ENCODE data around the gene MYO7B. TPM values are rescaled to one million over a fixed set of nuclear protein-coding genes. Genes with fewer than 3 reads are reported as not detected.
A peak's percentile ranks its signal among the peaks of the same experiment; 100 is the strongest.

The MYO7B gene
- total and polyA plus RNA-seq, 5 donors from 2014 or later, result 0.12 TPM; not detected in 4

- H3K4me1 Mint-ChIP-seq, result peaks cover 0 to 69% (median 6%) of the 10 kb centered on the region in 4 donors
- ATAC-seq (ENCODE audit: low read depth in 2 of 2), result no peak
- H3K9me3 Mint-ChIP-seq, result no peaks in the 10 kb centered on the region
- peak overlapping the region; percentile 14 for H3K27ac ChIP-seq (ENCODE audit: insufficient read depth, low read length, poor library complexity, severe bottlenecking)
- no peaks in the 10 kb centered on the region for H3K27me3 Mint-ChIP-seq
- H3K4me3 ChIP-seq (ENCODE audit: low read depth, low read length), result no peak overlapping the region
- H3K4me3 Mint-ChIP-seq, result no peak overlapping the region
- H3K36me3 ChIP-seq (ENCODE audit: control insufficient read depth, insufficient read depth, low read length), result no peaks in the 10 kb centered on the region
- DNase-seq, result no peak
- peaks cover 52% of the 10 kb centered on the region for H3K4me1 ChIP-seq (ENCODE audit: control insufficient read depth, insufficient read depth, low read length, poor library complexity, severe bottlenecking)
- H3K27me3 ChIP-seq (ENCODE audit: control insufficient read depth, insufficient read depth, low read length), result no peaks in the 10 kb centered on the region
- H3K36me3 Mint-ChIP-seq, result no peaks in the 10 kb centered on the region
- H3K27ac Mint-ChIP-seq, result peak overlapping the region in 2 of 3 donors; percentile 69 to 73
- H3K9me3 ChIP-seq (ENCODE audit: control insufficient read depth in 2 of 2, low read length in 2 of 2), result no peaks in the 10 kb centered on the region
These were observed 99.3 kb downstream of the MYO7B start for GRCh38 chr2:127634626-127635379.

GRCh38 chr2:127635380-127636237, 100.1 kb downstream of the MYO7B start:
- no peaks in the 10 kb centered on the region for H3K27me3 ChIP-seq (ENCODE audit: control insufficient read depth, insufficient read depth, low read length)

GRCh38 chr2:127636248-127637235, 101.1 kb downstream of the MYO7B start:
- Histone ChIP-seq H3K36me3 (ENCODE audit: control insufficient read depth, insufficient read depth, low read length) (no peaks in the 10 kb centered on the region), H3K27me3 (ENCODE audit: control insufficient read depth, insufficient read depth, low read length) (no peaks in the 10 kb centered on the region), H3K4me3 (ENCODE audit: low read depth, low read length) (no peak overlapping the region), H3K27ac (ENCODE audit: insufficient read depth, low read length, poor library complexity, severe bottlenecking) (peak overlapping the region; percentile 61), H3K4me1 (ENCODE audit: control insufficient read depth, insufficient read depth, low read length, poor library complexity, severe bottlenecking) (peaks cover 70% of the 10 kb centered on the region), H3K9me3 (ENCODE audit: control insufficient read depth in 2 of 2, low read length in 2 of 2) (no peaks in the 10 kb centered on the region)
- no peak for ATAC-seq (ENCODE audit: low read depth in 2 of 2)
- Mint-ChIP-seq H3K36me3 (no peaks in the 10 kb centered on the region), H3K4me1 (peaks cover 0 to 83% (median 6%) of the 10 kb centered on the region in 4 donors), H3K27ac (peak overlapping the region in 2 of 3 donors; percentile 26 to 86), H3K4me3 (peak overlapping the region in 1 of 4 donors; percentile 28), H3K9me3 (no peaks in the 10 kb centered on the region), H3K27me3 (no peaks in the 10 kb centered on the region)
- no peak for DNase-seq

More at GRCh38 chr2:127635380-127636237, 100.1 kb downstream of the MYO7B start:
- Mint-ChIP-seq H3K4me3 (no peak overlapping the region), H3K9me3 (no peaks in the 10 kb centered on the region), H3K4me1 (peaks cover 0 to 74% (median 6%) of the 10 kb centered on the region in 4 donors), H3K36me3 (no peaks in the 10 kb centered on the region), H3K27me3 (no peaks in the 10 kb centered on the region), H3K27ac (peak overlapping the region in 2 of 3 donors; percentile 69 to 73)
- DNase-seq, result no peak
- ATAC-seq (ENCODE audit: low read depth in 2 of 2), result no peak
- H3K9me3 ChIP-seq (ENCODE audit: control insufficient read depth in 2 of 2, low read length in 2 of 2), result no peaks in the 10 kb centered on the region
- peak overlapping the region; percentile 14 for H3K27ac ChIP-seq (ENCODE audit: insufficient read depth, low read length, poor library complexity, severe bottlenecking)
- H3K36me3 ChIP-seq (ENCODE audit: control insufficient read depth, insufficient read depth, low read length), result no peaks in the 10 kb centered on the region
- H3K4me1 ChIP-seq (ENCODE audit: control insufficient read depth, insufficient read depth, low read length, poor library complexity, severe bottlenecking), result peaks cover 60% of the 10 kb centered on the region
- H3K4me3 ChIP-seq (ENCODE audit: low read depth, low read length), result no peak overlapping the region

- no peaks in the 10 kb centered on the region for H3K36me3 ChIP-seq (ENCODE audit: control insufficient read depth, insufficient read depth, low read length)
- H3K4me1 Mint-ChIP-seq, result peaks cover 0 to 87% (median 6%) of the 10 kb centered on the region in 4 donors
- peaks cover 76% of the 10 kb centered on the region for H3K4me1 ChIP-seq (ENCODE audit: control insufficient read depth, insufficient read depth, low read length, poor library complexity, severe bottlenecking)
- peak overlapping the region in 1 of 4 donors; percentile 28 for H3K4me3 Mint-ChIP-seq
- H3K36me3 Mint-ChIP-seq, result no peaks in the 10 kb centered on the region
- no peak overlapping the region for H3K4me3 ChIP-seq (ENCODE audit: low read depth, low read length)
- H3K9me3 ChIP-seq (ENCODE audit: control insufficient read depth in 2 of 2, low read length in 2 of 2), result no peaks in the 10 kb centered on the region
- no peaks in the 10 kb centered on the region for H3K9me3 Mint-ChIP-seq
- H3K27ac Mint-ChIP-seq, result peak overlapping the region in 1 of 3 donors; percentile 86
- peak overlapping the region; percentile 61 for H3K27ac ChIP-seq (ENCODE audit: insufficient read depth, low read length, poor library complexity, severe bottlenecking)
- no peaks in the 10 kb centered on the region for H3K27me3 Mint-ChIP-seq
- no peaks in the 10 kb centered on the region for H3K27me3 ChIP-seq (ENCODE audit: control insufficient read depth, insufficient read depth, low read length)
- ATAC-seq (ENCODE audit: low read depth in 2 of 2), result no peak
- DNase-seq, result no peak
These were observed 101.8 kb downstream of the MYO7B start for GRCh38 chr2:127637236-127637630.

GRCh38 chr2:127637725-127638252, 102.3 kb downstream of the MYO7B start:
- Histone ChIP-seq H3K27me3 (ENCODE audit: control insufficient read depth, insufficient read depth, low read length) (no peaks in the 10 kb centered on the region), H3K36me3 (ENCODE audit: control insufficient read depth, insufficient read depth, low read length) (no peaks in the 10 kb centered on the region), H3K27ac (ENCODE audit: insufficient read depth, low read length, poor library complexity, severe bottlenecking) (peak overlapping the region; percentile 61), H3K4me3 (ENCODE audit: low read depth, low read length) (peak overlapping the region; percentile 19), H3K4me1 (ENCODE audit: control insufficient read depth, insufficient read depth, low read length, poor library complexity, severe bottlenecking) (peaks cover 81% of the 10 kb centered on the region), H3K9me3 (ENCODE audit: control insufficient read depth in 2 of 2, low read length in 2 of 2) (no peaks in the 10 kb centered on the region)
- no peaks in the 10 kb centered on the region for H3K9me3 Mint-ChIP-seq
- peak overlapping the region in 3 of 4 donors; percentile 34 to 85 (median 55) for H3K4me3 Mint-ChIP-seq
- no peaks in the 10 kb centered on the region for H3K27me3 Mint-ChIP-seq
- H3K4me1 Mint-ChIP-seq, result peaks cover 0 to 85% (median 6%) of the 10 kb centered on the region in 4 donors
- DNase-seq (peak in 1 of 3 donors; percentile 45), ATAC-seq (ENCODE audit: low read depth in 2 of 2) (no peak)
- H3K27ac Mint-ChIP-seq, result peak overlapping the region; percentile 88 to 94 (median 93)
- no peaks in the 10 kb centered on the region for H3K36me3 Mint-ChIP-seq

GRCh38 chr2:127638361-127639110, 103.1 kb downstream of the MYO7B start:
- H3K27ac Mint-ChIP-seq, result peak overlapping the region; percentile 79 to 93 (median 88)
- no peaks in the 10 kb centered on the region for H3K36me3 Mint-ChIP-seq
- H3K4me3 ChIP-seq (ENCODE audit: low read depth, low read length), result no peak overlapping the region
- no peaks in the 10 kb centered on the region for H3K9me3 ChIP-seq (ENCODE audit: control insufficient read depth in 2 of 2, low read length in 2 of 2)
- H3K4me1 Mint-ChIP-seq, result peaks cover 0 to 82% (median 6%) of the 10 kb centered on the region in 4 donors
- no peaks in the 10 kb centered on the region for H3K27me3 ChIP-seq (ENCODE audit: control insufficient read depth, insufficient read depth, low read length)
- H3K9me3 Mint-ChIP-seq, result no peaks in the 10 kb centered on the region
- H3K27me3 Mint-ChIP-seq, result no peaks in the 10 kb centered on the region
- DNase-seq, result no peak
- H3K27ac ChIP-seq (ENCODE audit: insufficient read depth, low read length, poor library complexity, severe bottlenecking), result no peak overlapping the region
- no peak for ATAC-seq (ENCODE audit: low read depth in 2 of 2)
- H3K36me3 ChIP-seq (ENCODE audit: control insufficient read depth, insufficient read depth, low read length), result no peaks in the 10 kb centered on the region
- H3K4me1 ChIP-seq (ENCODE audit: control insufficient read depth, insufficient read depth, low read length, poor library complexity, severe bottlenecking), result peaks cover 75% of the 10 kb centered on the region
- H3K4me3 Mint-ChIP-seq, result peak overlapping the region in 3 of 4 donors; percentile 34 to 85 (median 54)
